Medulla oblongata (tissue), 1 donor: ENCODE data around the gene SBF2.

ENCODE experiments used
- DNase-seq: peaks from one replicate; pipeline ENCODE4 v3.0.0-alpha.2; 2015; ENCODE audit errors: extremely low spot score

Gene SBF2

DNA sequence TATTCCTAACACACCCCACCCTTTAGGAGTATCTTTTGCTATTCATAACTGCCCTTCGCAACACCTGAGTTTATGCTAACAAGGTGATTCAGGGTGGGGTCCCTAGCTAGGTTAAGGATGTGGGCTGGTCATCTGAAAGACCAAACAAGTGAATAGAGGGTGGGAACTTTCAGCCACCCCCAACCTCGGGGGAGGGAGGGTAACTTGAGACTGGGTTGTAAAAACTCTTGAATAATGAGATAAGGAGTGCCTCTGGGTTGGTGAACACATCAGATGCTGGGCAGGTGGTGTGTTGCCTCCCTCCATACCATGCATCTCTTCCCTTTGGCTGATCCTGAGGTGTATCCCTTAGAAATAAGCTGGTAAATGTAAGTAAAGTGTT lies 518.6 kb downstream of the SBF2 start:
- DNase-seq = no peak

DNA sequence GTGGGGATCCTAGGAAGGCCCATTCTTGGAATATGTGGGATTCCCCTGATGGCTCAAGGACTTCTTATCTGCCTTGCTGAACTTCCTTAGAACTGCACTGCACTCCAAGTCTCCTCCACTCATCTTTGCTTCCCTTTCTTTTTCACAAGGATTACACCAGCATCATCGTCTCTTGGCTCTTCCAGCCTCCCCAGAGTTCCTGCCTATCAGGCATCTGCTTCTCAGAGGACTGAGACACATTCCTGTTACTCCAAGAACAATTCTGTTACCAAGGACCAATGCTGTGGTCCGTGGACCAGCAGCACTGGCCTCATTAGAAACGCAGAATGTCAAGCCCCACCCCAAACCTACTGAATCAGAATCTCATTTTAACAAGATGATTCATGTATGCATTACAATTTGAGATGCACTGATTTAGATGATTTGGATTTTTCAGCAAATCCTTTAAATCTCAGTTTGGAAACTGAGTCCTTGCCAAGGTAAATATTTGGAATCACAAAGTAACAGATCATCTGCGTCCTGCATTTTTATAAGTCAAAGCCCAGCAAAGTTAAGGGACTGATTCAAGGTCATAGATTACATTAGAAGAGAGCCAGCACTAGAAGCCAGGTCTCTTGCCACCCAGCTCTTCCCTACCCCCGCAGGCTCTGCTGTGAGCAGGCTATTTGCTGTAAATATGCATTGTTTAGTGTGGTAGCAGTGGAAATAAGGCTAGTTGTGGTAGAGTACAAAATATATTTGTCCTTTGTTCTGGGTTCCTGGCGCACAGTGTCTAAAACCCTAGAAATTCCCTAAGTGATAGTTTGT lies 519.2 kb downstream of the SBF2 start:
- no peak for DNase-seq

DNA sequence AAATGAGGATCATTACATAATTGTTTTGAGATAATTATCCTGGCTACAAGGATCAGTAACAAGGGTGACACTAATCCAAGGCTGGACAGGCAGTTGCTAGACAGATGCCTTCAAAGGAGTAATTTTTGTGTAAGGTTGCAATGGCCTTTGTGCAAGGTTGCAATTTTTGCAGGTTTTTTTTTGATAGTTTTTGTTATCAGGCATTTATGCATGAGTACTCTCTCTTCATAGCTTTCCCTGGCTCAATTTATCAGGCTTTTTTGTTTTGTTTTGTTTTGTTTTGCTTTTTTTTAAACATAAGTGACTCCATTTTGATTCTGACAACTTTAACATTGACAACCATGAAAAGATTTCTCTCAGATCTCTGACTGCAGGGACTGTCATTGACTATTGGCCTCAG lies 519.9 kb downstream of the SBF2 start:
- DNase-seq = no peak

GRCh38 chr11:9773524-9773923 lies 520.5 kb downstream of the SBF2 start:
- no peak for DNase-seq

- DNase-seq = no peak
Observed at GRCh38 chr11:9772218-9772617, 521.8 kb downstream of the SBF2 start.

GRCh38 chr11:9771071-9771511 lies 522.9 kb downstream of the SBF2 start:
- no peak for DNase-seq

- DNase-seq = no peak
Observed at GRCh38 chr11:9769621-9770020, 524.4 kb downstream of the SBF2 start.

GRCh38 chr11:9765320-9766101 lies 528.5 kb downstream of the SBF2 start:
- no peak for DNase-seq

DNA sequence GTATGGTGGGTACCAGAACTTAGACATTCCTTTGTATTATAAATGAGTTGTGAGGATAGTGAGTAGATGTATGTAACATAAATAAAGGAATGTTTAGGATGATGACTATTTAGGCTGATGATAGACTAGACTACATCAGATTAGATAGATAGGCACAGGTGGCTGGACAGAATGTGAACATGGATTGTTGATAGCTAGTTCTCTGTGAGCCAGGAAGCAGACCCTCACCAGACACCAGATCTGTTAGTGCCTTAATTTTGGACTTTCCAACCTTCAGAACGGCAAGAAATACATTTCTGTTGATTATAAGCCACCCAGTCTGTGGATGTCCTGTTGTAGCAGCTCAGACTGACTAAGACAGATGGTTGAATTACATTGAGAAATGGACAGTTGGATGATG lies 530.7 kb downstream of the SBF2 start:
- DNase-seq = no peak

DNA sequence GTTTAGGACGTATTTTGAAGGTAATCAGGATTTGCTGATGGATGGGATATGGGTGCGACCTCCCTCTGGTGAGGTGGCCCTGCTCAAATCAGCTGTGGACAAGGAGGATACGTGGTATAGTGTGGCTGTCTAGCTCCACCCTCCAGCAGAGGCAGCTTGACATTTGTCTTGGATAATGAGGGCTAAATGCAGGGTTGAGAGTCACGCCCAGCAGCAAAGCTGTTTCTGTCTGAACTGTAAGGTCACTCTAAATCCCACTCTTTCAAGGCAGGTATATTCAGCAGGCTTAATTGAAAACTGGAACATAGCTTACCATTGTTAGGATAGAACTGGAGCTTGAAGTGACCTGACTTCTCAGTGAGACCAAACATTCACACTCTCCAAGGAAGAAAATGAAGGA lies 531.5 kb downstream of the SBF2 start:
- no peak for DNase-seq

- DNase-seq = no peak
Observed at GRCh38 chr11:9761441-9761945, 532.5 kb downstream of the SBF2 start.

DNA sequence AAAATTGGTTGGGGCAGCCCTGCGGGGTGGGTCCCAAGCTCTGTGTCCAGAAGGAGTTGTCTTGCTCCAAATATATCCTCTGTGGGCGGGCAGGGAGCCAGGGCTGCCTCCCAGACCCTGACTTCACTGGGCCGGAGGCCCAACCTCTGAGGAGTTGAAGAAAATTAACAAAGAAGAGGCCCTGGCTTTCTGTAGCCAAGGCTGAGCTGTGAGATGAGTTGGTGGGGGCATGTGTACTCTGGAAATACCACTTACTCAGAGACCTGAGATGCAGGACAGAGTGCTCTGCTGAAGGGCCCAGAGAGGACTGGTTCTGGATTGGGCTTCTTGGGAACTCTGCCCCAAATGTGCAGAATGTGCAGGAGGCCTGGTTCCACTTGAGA lies 533.8 kb downstream of the SBF2 start:
- peak; percentile 82 for DNase-seq

GRCh38 chr11:9759519-9760192 lies 534.4 kb downstream of the SBF2 start:
- peak; percentile 50 for DNase-seq

- DNase-seq = peak; percentile 68
Observed at GRCh38 chr11:9758637-9759518, 535.1 kb downstream of the SBF2 start.

GRCh38 chr11:9757809-9758636 lies 536.0 kb downstream of the SBF2 start:
- DNase-seq = peak; percentile 88

DNA sequence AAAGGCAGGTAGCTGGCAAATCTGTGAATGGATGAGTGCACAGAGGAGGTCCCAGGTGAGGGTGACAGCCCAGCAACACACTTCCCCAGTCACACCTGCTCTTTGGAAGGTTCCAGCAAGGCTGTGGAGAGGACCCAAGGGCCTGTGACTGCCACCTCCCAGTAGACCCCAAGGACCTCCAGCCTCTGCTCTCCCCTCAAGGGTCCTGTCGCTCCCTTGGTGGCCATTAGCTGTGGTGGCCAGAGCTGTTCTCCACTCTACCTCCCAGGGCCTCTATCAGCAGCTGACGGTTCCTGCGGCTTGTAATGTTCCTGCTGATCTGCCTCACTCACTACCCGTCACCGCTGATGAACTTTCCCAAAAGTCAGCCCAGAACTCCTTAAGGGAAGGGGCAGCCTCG lies 537.1 kb downstream of the SBF2 start:
- DNase-seq = no peak

DNA sequence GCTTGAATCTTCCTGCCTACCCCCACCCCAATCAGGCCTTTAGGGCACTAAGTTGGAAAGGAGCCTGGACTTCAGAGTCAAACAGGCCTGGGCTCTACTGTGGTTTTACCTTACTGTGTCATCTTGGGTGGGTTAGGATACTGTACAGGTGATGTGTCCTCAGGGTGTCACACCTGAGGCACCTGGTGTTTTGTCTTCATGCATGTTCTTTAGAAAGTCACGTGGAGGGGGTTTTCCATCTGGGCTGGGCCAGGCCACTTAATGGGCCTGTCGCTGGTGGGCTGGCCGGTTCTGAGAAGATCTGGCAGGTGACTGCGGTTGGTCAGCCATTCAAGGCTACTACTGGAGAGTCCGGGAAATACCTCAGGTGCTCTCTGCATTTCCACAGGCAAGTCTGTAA lies 537.6 kb downstream of the SBF2 start:
- DNase-seq = no peak

GRCh38 chr11:9755561-9756185 lies 538.3 kb downstream of the SBF2 start:
- no peak for DNase-seq

DNA sequence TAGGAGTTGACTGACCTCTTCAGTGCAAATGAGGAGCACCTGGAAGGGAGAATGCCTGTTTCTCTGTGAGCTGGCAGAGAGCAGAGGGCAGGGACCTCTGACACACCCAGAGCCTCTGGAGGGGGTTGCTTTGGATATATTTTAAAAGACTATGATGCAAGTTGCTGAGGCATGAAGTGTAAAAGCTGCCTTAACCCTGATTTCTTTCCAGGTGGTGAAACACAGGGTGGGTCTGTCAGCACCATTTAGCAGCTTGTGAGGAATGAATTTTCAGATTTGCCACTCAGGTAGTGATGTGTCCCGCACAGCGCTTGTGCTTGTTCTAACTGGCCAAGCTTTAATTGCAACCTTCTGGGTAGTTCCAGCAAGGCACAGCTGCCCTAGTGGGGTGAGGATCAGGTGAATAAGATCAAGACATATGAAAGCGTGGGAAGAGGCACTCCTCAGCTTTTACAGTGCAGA lies 540.0 kb downstream of the SBF2 start:
- DNase-seq = no peak

DNA sequence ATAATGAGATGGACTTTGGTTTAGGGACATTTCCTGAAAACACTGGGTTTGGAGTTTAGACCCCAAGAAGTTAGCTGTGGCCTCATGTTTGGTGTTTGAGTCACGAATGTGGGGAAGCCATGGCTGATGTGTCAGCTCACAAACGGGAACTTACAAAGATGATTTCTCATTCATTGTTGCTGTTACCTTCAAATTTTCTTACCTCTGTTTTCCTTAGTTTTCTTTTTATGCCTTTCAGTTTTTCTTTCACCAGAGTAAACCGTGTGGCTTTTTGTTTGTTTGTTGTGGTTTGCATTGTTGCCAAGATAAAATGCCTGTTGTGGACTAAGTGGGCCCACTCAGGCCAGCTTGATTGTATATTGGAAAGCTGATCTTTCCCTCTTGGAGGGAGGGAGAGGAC lies 541.0 kb downstream of the SBF2 start:
- no peak for DNase-seq
